GM12875 (cell line): ENCODE results near the gene PCDHB1.
A peak's percentile ranks its signal among the peaks of the same experiment; 100 is the strongest.
"Not testable (repeated sequence)": the region's sequence is repeated elsewhere in the genome, so short reads cannot be mapped to it uniquely, and the experiment has no call there.

Source experiments
- H3K4me3 ChIP-seq: one replicate; pipeline ENCODE4 v1.5.1; 2011; ENCODE audit warnings: low read depth, low read length, control low read depth
- CTCF ChIP-seq: IDR thresholded peaks from 2 replicates; pipeline ENCODE4 v1.5.1; 2011; ENCODE audit warnings: low read depth, mild to moderate bottlenecking, control low read depth, inconsistent platforms, low read length, moderate library complexity, borderline replicate concordance; ENCODE audit not compliant: insufficient read depth

Gene PCDHB1

GRCh38 chr5:141077826-141078225 is 26.7 kb downstream of the PCDHB1 start:
- H3K4me3 ChIP-seq: no peak overlapping the region

GRCh38 chr5:141082228-141082627 is 31.1 kb downstream of the PCDHB1 start:
- no peak overlapping the region for H3K4me3 ChIP-seq
- no peak for TF ChIP-seq CTCF

More at GRCh38 chr5:141077826-141078225, 26.7 kb downstream of the PCDHB1 start:
- no peak for TF ChIP-seq CTCF

- no peak overlapping the region for H3K4me3 ChIP-seq
- no peak for TF ChIP-seq CTCF
Observed at GRCh38 chr5:141084487-141084989, 33.4 kb downstream of the PCDHB1 start.

GRCh38 chr5:141094481-141095262 is 43.5 kb downstream of the PCDHB1 start, which contains the start of gene PCDHB2:
Gene PCDHB2 (plus strand): TSS chr5:141094615. CDS start chr5:141094791, 176 bp downstream.
- no peak for TF ChIP-seq CTCF
- H3K4me3 ChIP-seq: no peak within 1 kb of the TSS

- no peak overlapping the region for H3K4me3 ChIP-seq
- no peak for TF ChIP-seq CTCF
Observed at GRCh38 chr5:141095263-141095641, 44.1 kb downstream of the PCDHB1 start.

- not testable (repeated sequence) for H3K4me3 ChIP-seq
Observed at GRCh38 chr5:141096181-141096580, 45.0 kb downstream of the PCDHB1 start.

- not testable (repeated sequence) for H3K4me3 ChIP-seq
Observed at GRCh38 chr5:141096586-141096985, 45.4 kb downstream of the PCDHB1 start.

- H3K4me3 ChIP-seq: no peak within 1 kb of the TSS
Observed at GRCh38 chr5:141100243-141100805, 49.1 kb downstream of the PCDHB1 start, which contains the start of gene PCDHB3. Gene PCDHB3 (plus strand): TSS chr5:141100473. CDS start chr5:141100650, 177 bp downstream.

More at GRCh38 chr5:141100243-141100805, 49.1 kb downstream of the PCDHB1 start, which contains the start of gene PCDHB3:
- 0 out of 2 replicates have a peak, but pooled peaks have one; percentile 5 for TF ChIP-seq CTCF
